Measurements from ENCODE around the gene SLC40A1. TPM values are rescaled to one million over a fixed set of nuclear protein-coding genes. Genes with fewer than 3 reads are reported as not detected.

SLC40A1 gene
- total and polyA plus RNA-seq, 2 of the 13 experiments (the other 11 are each of a cell fraction or from before 2014, with no cell fraction given): 10.6 to 24.9 TPM

GRCh38 chr2:189521699-189522434 lies 58.7 kb downstream of the SLC40A1 start (continued):
- no peak for TF ChIP-seq AKNA (CRISPR knock-in tag; IDR thresholded peaks at IDR 0.05; ENCODE audit: borderline replicate concordance)
- TF ChIP-seq STAT5B (CRISPR knock-in tag; IDR thresholded peaks at IDR 0.05): no peak
- no peak for TF ChIP-seq ZNF550 (CRISPR knock-in tag; IDR thresholded peaks at IDR 0.05; ENCODE audit: borderline replicate concordance)
- no peak for TF ChIP-seq ZSCAN5A (CRISPR knock-in tag; IDR thresholded peaks at IDR 0.05; ENCODE audit: borderline replicate concordance)
- no peak for TF ChIP-seq ZNF280B (CRISPR knock-in tag; IDR thresholded peaks at IDR 0.05; ENCODE audit: borderline replicate concordance)
- no peak for TF ChIP-seq ZFYVE20 (CRISPR knock-in tag; IDR thresholded peaks at IDR 0.05; ENCODE audit: borderline replicate concordance, low read depth)
- no peak; the same call in 1 of the 2 replicates for TF ChIP-seq ZMYM4 (CRISPR knock-in tag; IDR thresholded peaks at IDR 0.05)
- no peak for TF ChIP-seq PLSCR1 (CRISPR knock-in tag; IDR thresholded peaks at IDR 0.05; ENCODE audit: borderline replicate concordance)
- no peak for TF ChIP-seq ZNF720 (CRISPR knock-in tag; IDR thresholded peaks at IDR 0.05)
- peak; percentile 90 for TF ChIP-seq SIX1 (CRISPR knock-in tag; IDR thresholded peaks at IDR 0.05; ENCODE audit: borderline replicate concordance)
- no peak for TF ChIP-seq TIGD3 (CRISPR knock-in tag; IDR thresholded peaks at IDR 0.05; ENCODE audit: borderline replicate concordance)
- no peak for TF ChIP-seq ZNF777 (CRISPR knock-in tag; IDR thresholded peaks at IDR 0.05)
- peak; percentile 37 for TF ChIP-seq RXRB (CRISPR knock-in tag; IDR thresholded peaks at IDR 0.05; ENCODE audit: borderline replicate concordance)
- TF ChIP-seq ZNF143 (CRISPR knock-in tag; IDR thresholded peaks at IDR 0.05): no peak
- TF ChIP-seq ARID2 (CRISPR knock-in tag; IDR thresholded peaks at IDR 0.05; ENCODE audit: borderline replicate concordance): 0 out of 2 replicates have a peak, but pooled peaks have one; percentile 35
